Endothelial cell of umbilical vein (primary cell): ENCODE data around the gene MACROH2A1. TPM values are rescaled to one million over a fixed set of nuclear protein-coding genes. Genes with fewer than 3 reads are reported as not detected.

Source experiments
- BruUV-seq: library from RNA; stranded (reverse); fragments of 400-500 nt; replicated peaks from 2 replicates; lab custom pipeline; 2021; lab: Mats Ljungman, UMichigan
- CTCF ChIA-PET: fragments of 300-600, 350-600 bp; sonication (Branson Sonifier 250); formaldehyde crosslinking; loops from one replicate; lab custom pipeline; 2021; ENCODE audit warnings: antibody characterized with exemption, inconsistent platforms; lab: Charles Lee
- POLR2A ChIA-PET: fragments of 300-600, 350-600 bp; sonication (Branson Sonifier 250); formaldehyde crosslinking; loops from one replicate; lab custom pipeline; 2021; ENCODE audit warnings: antibody characterized with exemption, inconsistent platforms; lab: Charles Lee
- DNase-seq: peaks from one replicate; pipeline ENCODE4 v3.0.0-alpha.2; 2011; ENCODE audit warnings: low read depth, low spot score
- FAIRE-seq: peaks from 2 replicates; lab custom pipeline; 2011; peaks lifted over from hg19 to GRCh38; lab: Jason Lieb, UNC
- H2AFZ ChIP-seq: 2 replicates; pipeline ENCODE4 v1.6.0; 2012; ENCODE audit warnings: low read depth, low read length, control low read depth, inconsistent platforms
- H3K27ac ChIP-seq: 2 replicates; pipeline ENCODE4 v1.5.1; 2011; ENCODE audit warnings: low read depth, mild to moderate bottlenecking, control low read depth, low read length, moderate library complexity; ENCODE audit not compliant: insufficient read depth
- H3K27me3 ChIP-seq, 2 experiments: 2 replicates each; pipeline versions ENCODE4 v1.6.0 to v1.6.1; 2011; ENCODE audit warnings: low read length in 2 of 2, mixed read lengths in 1 of 2; ENCODE audit not compliant: control insufficient read depth in 2 of 2, insufficient read depth in 2 of 2
- H3K36me3 ChIP-seq, 2 experiments: 2 replicates in 1 of 2; 3 replicates in 1 of 2; pipeline ENCODE4 v1.5.1; 2011; ENCODE audit warnings: low read length in 2 of 2, mild to moderate bottlenecking in 1 of 2, moderate library complexity in 1 of 2; ENCODE audit not compliant: control insufficient read depth in 2 of 2, insufficient read depth in 2 of 2; ENCODE audit errors: extremely low read depth in 1 of 2
- H3K4me1 ChIP-seq: 3 replicates; pipeline ENCODE4 v1.5.1; 2011; ENCODE audit warnings: mild to moderate bottlenecking, low read length; ENCODE audit not compliant: control insufficient read depth, insufficient read depth; ENCODE audit errors: extremely low read depth
- H3K4me2 ChIP-seq: 2 replicates; pipeline ENCODE4 v1.6.1; 2011; ENCODE audit warnings: low read length, control low read depth, mixed read lengths; ENCODE audit not compliant: insufficient read depth
- H3K4me3 ChIP-seq, 3 experiments: fragments of 200-600 bp in 1 of 3; sonication (generic), shearing (Covaris generic) in 1 of 3; replicated peaks in 1 of 3; 2 replicates each; pipeline ENCODE4 v1.5.1; 2011 to 2016; ENCODE audit warnings: control low read depth in 3 of 3, low read length in 3 of 3, mild to moderate bottlenecking in 2 of 3, inconsistent platforms in 1 of 3, low read depth in 1 of 3, moderate library complexity in 1 of 3; ENCODE audit not compliant: insufficient read depth in 1 of 3
- H3K79me2 ChIP-seq: 2 replicates; pipeline ENCODE4 v1.6.0; 2012; ENCODE audit warnings: low read length, inconsistent platforms; ENCODE audit not compliant: control insufficient read depth, insufficient read depth
- H3K9ac ChIP-seq: replicated peaks from 2 replicates; pipeline ENCODE3; 2011; ENCODE audit warnings: low read length, control low read depth; ENCODE audit not compliant: insufficient read depth; ENCODE audit errors: extremely low read depth
- H3K9me1 ChIP-seq: replicated peaks from 3 replicates; pipeline ENCODE4 v1.6.0; 2011; ENCODE audit warnings: mild to moderate bottlenecking, low read length; ENCODE audit not compliant: control insufficient read depth, insufficient read depth; ENCODE audit errors: extremely low read depth
- H3K9me3 ChIP-seq: replicated peaks from 2 replicates; pipeline ENCODE4 v1.5.1; 2012; ENCODE audit warnings: low read length, inconsistent platforms; ENCODE audit not compliant: control insufficient read depth, insufficient read depth
- H4K20me1 ChIP-seq: replicated peaks from 2 replicates; pipeline ENCODE3; 2011; ENCODE audit warnings: mild to moderate bottlenecking, low read length; ENCODE audit not compliant: control insufficient read depth, insufficient read depth; ENCODE audit errors: extremely low read depth
- CTCF ChIP-seq, 2 donors: IDR thresholded peaks; 1 replicate in 1 of 2; 2 replicates in 1 of 2; pipeline ENCODE4 v1.5.1; 2011; ENCODE audit warnings: low read length in 2 of 2, mild to moderate bottlenecking in 2 of 2, moderate library complexity in 2 of 2, control low read depth in 1 of 2, inconsistent platforms in 1 of 2, low read depth in 1 of 2; ENCODE audit not compliant: insufficient read depth in 1 of 2; ENCODE audit errors: extremely low read depth in 1 of 2
- EZH2 ChIP-seq: IDR thresholded peaks from 2 replicates; pipeline ENCODE4 v1.6.1; 2012; ENCODE audit warnings: borderline replicate concordance, low read depth, mild to moderate bottlenecking, moderate library complexity, low read length, inconsistent platforms; ENCODE audit not compliant: severe bottlenecking
- FOS ChIP-seq: IDR thresholded peaks from 2 replicates; pipeline ENCODE4 v1.6.1; 2011; ENCODE audit warnings: mild to moderate bottlenecking, low read length, moderate library complexity, borderline replicate concordance; ENCODE audit not compliant: insufficient read depth
- GATA2 ChIP-seq: IDR thresholded peaks from 2 replicates; pipeline ENCODE4 v1.7.0; 2011; ENCODE audit warnings: low read depth, mild to moderate bottlenecking, moderate library complexity, mixed read lengths, low read length; ENCODE audit not compliant: insufficient read length, insufficient read depth
- JUN ChIP-seq: IDR thresholded peaks from 2 replicates; pipeline ENCODE4 v1.6.1; 2011; ENCODE audit warnings: borderline replicate concordance, low read depth; ENCODE audit not compliant: insufficient read length, insufficient read depth
- MAX ChIP-seq: IDR thresholded peaks from 2 replicates; pipeline ENCODE4 v1.6.1; 2011; ENCODE audit not compliant: insufficient read depth, insufficient read length
- MYC ChIP-seq: IDR thresholded peaks from one replicate; pipeline ENCODE4 v1.6.1; 2011; ENCODE audit warnings: mild to moderate bottlenecking, low read depth, low read length
- POLR2A ChIP-seq: IDR thresholded peaks from 2 replicates; pipeline ENCODE4 v1.6.1; 2012; ENCODE audit warnings: low read depth, mild to moderate bottlenecking, control low read depth, low read length
- POLR2AphosphoS5 ChIP-seq: IDR thresholded peaks from 2 replicates; pipeline ENCODE4 v1.6.1; 2012; ENCODE audit warnings: low read depth, mild to moderate bottlenecking, control low read depth, low read length, moderate library complexity; ENCODE audit not compliant: insufficient read depth
- dilution Hi-C: fragments of 300-500 bp; cut with MboI; formaldehyde crosslinking; loops from one replicate; pipeline ENCODE4 v1.15.0; 2019; ENCODE audit warnings: low sequenced_read_pairs; ENCODE audit not compliant: extremely low pct_ligation_motif_present
- intact Hi-C: fragments of 100-400 bp; cut with micrococcal nuclease; formaldehyde crosslinking; loops from one replicate; pipeline ENCODE4 v1.10.0; 2022
- polyA plus RNA-seq, 4 experiments: library from polyadenylated mRNA; depleted of rRNA in 3 of 4; stranded (reverse) in 3 of 4; unstranded in 1 of 4; fragments of >200 nt; gene quantifications; 2 replicates each; pipeline versions ENCODE4 v1.2.1 to v1.2.3, GENCODE V29; 2011 to 2012; ENCODE audit warnings: missing spikeins in 1 of 4
- total RNA-seq: library from RNA; stranded (reverse); gene quantifications from 2 replicates; pipeline ENCODE4 v1.2.3, GENCODE V29; 2021

Gene MACROH2A1
- total and polyA plus RNA-seq, 2 donors (not counting 3 experiments of a cell fraction or from before 2014, with no cell fraction given) = 89.3 to 147 TPM

- Histone ChIP-seq H3K36me3 (no peaks in the 10 kb centered on the region), H3K9me1 (no peaks in the 10 kb centered on the region), H3K4me2 (no peak overlapping the region), H3K27ac (no peak overlapping the region), H3K9me3 (no peaks in the 10 kb centered on the region), H3K9ac (no peak overlapping the region), H4K20me1 (no peaks in the 10 kb centered on the region), H3K4me3 (no peak overlapping the region), H3K27me3 (peaks cover 13 to 14% of the 10 kb centered on the region in 2 experiments), H3K79me2 (no peaks in the 10 kb centered on the region), H3K4me1 (no peaks in the 10 kb centered on the region), H2AFZ (no peak overlapping the region)
- no TSS peak for BruUV-seq
- TF ChIP-seq JUN (no peak), POLR2AphosphoS5 (no peak), MAX (no peak), MYC (no peak), POLR2A (no peak), GATA2 (no peak), FOS (no peak), CTCF (IDR thresholded peaks at IDR 0.05; ENCODE audit: extremely low read depth in 1 of 2, insufficient read depth in 1 of 2, low read depth in 1 of 2, low read length in 2 of 2) (no peak), EZH2 (no peak)
- intact Hi-C loops (no loop called here), dilution Hi-C loops (no loop called here)
- DNase-seq = no peak
- FAIRE-seq = no peak
- ChIA-PET POLR2A (no interaction called here), CTCF (no interaction called here)
Measured at GRCh38 chr5:135430135-135430437, 31.1 kb upstream of the MACROH2A1 start.
